ENCODE data around the gene DPH7.
"Not testable (repeated sequence)": the region's sequence is repeated elsewhere in the genome, so short reads cannot be mapped to it uniquely, and the experiment has no call there.

DPH7 gene

DNA sequence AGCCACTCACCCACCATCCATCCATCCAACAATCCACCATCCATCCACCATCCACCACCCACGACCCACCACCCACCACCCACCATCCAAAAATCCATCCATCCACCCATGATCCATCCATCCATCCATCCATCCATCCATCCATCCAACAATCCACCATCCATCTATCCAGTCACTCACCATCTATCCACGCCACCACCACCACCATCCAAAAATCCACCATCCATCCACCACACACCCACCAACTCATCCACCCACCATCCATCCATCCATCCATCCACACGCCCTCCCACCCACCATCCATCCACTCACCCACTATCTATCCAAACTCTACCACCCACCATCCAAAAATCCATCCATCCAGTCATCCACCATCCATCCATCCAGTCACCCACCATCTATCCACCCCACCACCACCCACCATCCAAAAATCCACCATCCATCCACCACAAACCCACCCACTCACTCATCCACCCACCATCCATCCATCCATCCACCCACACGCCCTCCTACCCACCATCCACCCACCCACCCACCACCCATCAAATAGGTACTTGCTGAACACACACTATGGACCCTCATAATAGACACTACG, 9.0 kb downstream of the DPH7 start:
- Histone ChIP-seq H3K23ac (ENCODE audit: low read length) (no peak overlapping the region), H2AK5ac (ENCODE audit: low read length) (no peak overlapping the region), H3K79me2 (ENCODE audit: control insufficient read depth, insufficient read depth, low read length, poor library complexity) (no peaks in the 10 kb centered on the region), H3K27ac (ENCODE audit: low read depth, low read length) (no peak overlapping the region), H2BK120ac (ENCODE audit: insufficient read depth, low read length, poor library complexity) (no peak overlapping the region), H3K9ac (ENCODE audit: low read length) (no peak overlapping the region), H3K4me1 (ENCODE audit: control insufficient read depth in 1 of 2, insufficient read depth in 2 of 2, low read length in 2 of 2) (no peaks in the 10 kb centered on the region), H2AFZ (ENCODE audit: insufficient read depth, low read length, poor library complexity) (no peak overlapping the region), H4K12ac (ENCODE audit: low read depth, low read length) (no peak overlapping the region), H3K79me1 (ENCODE audit: low read length) (no peaks in the 10 kb centered on the region), H4K91ac (ENCODE audit: low read depth, low read length) (no peak overlapping the region), H3K4me3 (ENCODE audit: low read depth, low read length) (no peak overlapping the region), H3K18ac (ENCODE audit: low read length) (no peak overlapping the region), H2BK12ac (ENCODE audit: low read length) (no peak overlapping the region), H3K14ac (ENCODE audit: low read length) (no peak overlapping the region), H2BK5ac (ENCODE audit: low read depth, low read length, poor library complexity) (no peak overlapping the region), H3K9me3 (ENCODE audit: insufficient read depth, low read depth, low read length) (peaks cover 5% of the 10 kb centered on the region), H3K36me3 (ENCODE audit: control insufficient read depth in 1 of 2, insufficient read depth in 2 of 2, low read length in 2 of 2) (peaks cover 26 to 37% of the 10 kb centered on the region in 2 experiments), H3K4ac (ENCODE audit: low read depth, low read length) (no peak overlapping the region), H4K8ac (ENCODE audit: low read depth, low read length) (no peak overlapping the region), H3K27me3 (ENCODE audit: insufficient read depth, low read length) (no peaks in the 10 kb centered on the region), H3K4me2 (ENCODE audit: low read length) (no peak overlapping the region)
- 100% methylated on average over 3 of the region's 5 CpGs for WGBS (ENCODE audit: extremely low coverage, insufficient coverage, insufficient read length)
- DNase-seq, result no peak

DNA sequence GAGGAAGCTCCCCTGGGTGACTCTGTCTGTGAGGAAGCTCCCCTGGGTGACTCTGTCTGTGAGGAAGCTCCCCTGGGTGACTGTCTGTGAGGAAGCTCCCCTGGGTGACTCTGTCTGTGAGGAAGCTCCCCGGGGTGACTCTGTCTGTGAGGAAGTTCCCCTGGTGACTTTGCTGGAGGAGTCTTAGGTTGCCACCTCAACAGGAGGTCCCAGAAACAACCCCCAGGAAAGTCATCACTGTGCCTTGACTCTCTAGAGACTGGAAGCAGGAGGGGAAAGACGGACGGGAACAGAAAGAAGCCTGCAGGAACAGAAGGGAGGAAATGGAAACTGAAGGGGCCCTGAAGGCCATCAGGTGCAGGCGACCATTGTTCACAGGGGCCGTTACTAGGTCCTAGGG, 10.3 kb downstream of the DPH7 start:
- not testable (repeated sequence) for H4K91ac ChIP-seq (ENCODE audit: low read depth, low read length); H3K27me3 ChIP-seq (ENCODE audit: insufficient read depth, low read length); H3K9me3 ChIP-seq (ENCODE audit: insufficient read depth, low read depth, low read length); DNase-seq; H3K79me1 ChIP-seq (ENCODE audit: low read length); H4K8ac ChIP-seq (ENCODE audit: low read depth, low read length); H2BK12ac ChIP-seq (ENCODE audit: low read length); H2AK5ac ChIP-seq (ENCODE audit: low read length); H3K14ac ChIP-seq (ENCODE audit: low read length); H2BK120ac ChIP-seq (ENCODE audit: insufficient read depth, low read length, poor library complexity); H2AFZ ChIP-seq (ENCODE audit: insufficient read depth, low read length, poor library complexity); H3K18ac ChIP-seq (ENCODE audit: low read length); H3K27ac ChIP-seq (ENCODE audit: low read depth, low read length); H3K4ac ChIP-seq (ENCODE audit: low read depth, low read length); H2BK5ac ChIP-seq (ENCODE audit: low read depth, low read length, poor library complexity); H3K4me3 ChIP-seq (ENCODE audit: low read depth, low read length); H3K4me2 ChIP-seq (ENCODE audit: low read length); H3K9ac ChIP-seq (ENCODE audit: low read length); H3K79me2 ChIP-seq (ENCODE audit: control insufficient read depth, insufficient read depth, low read length, poor library complexity); H3K23ac ChIP-seq (ENCODE audit: low read length); H3K4me1 ChIP-seq (ENCODE audit: control insufficient read depth in 1 of 2, insufficient read depth in 2 of 2, low read length in 2 of 2); H4K12ac ChIP-seq (ENCODE audit: low read depth, low read length)
- H3K36me3 ChIP-seq (ENCODE audit: control insufficient read depth in 1 of 2, insufficient read depth in 2 of 2, low read length in 2 of 2), result peaks cover 28 to 41% of the 10 kb centered on the region in 2 experiments
- WGBS (ENCODE audit: extremely low coverage, insufficient coverage, insufficient read length), result no CpG with 5 or more reads among the region's 5 CpGs

DNA sequence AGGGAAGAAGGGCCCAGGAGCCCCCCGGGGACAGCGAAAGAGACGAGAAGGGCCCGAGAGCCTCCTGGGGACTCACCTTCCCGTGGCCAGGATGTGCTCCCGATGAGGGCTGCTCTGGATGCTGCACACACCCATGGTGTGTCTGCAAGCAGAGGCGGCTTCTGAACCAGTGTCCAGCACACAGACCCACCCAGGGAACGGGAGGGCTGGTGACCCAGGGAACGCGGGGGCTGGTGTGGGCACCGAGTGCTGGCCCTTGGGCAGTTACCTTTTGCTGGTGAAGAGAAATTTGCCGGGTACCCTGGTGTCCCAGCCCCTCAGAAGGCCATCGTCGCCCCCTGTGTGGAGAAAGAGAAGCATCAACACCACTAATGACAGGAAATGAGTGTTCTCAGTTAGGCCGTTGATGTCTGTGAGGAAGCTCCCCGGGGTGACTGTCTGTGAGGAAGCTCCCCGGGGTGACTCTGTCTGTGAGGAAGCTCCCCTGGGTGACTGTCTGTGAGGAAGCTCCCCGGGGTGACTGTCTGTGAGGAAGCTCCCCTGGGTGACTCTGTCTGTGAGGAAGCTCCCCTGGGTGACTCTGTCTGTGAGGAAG, 13.8 kb downstream of the DPH7 start:
- Histone ChIP-seq H3K36me3 (ENCODE audit: control insufficient read depth in 1 of 2, insufficient read depth in 2 of 2, low read length in 2 of 2) (peaks cover 28 to 36% of the 10 kb centered on the region in 2 experiments), H3K14ac (ENCODE audit: low read length) (no peak overlapping the region), H2AFZ (ENCODE audit: insufficient read depth, low read length, poor library complexity) (no peak overlapping the region), H3K4me3 (ENCODE audit: low read depth, low read length) (no peak overlapping the region), H3K4me1 (ENCODE audit: control insufficient read depth in 1 of 2, insufficient read depth in 2 of 2, low read length in 2 of 2) (no peaks in the 10 kb centered on the region), H4K8ac (ENCODE audit: low read depth, low read length) (no peak overlapping the region), H3K79me2 (ENCODE audit: control insufficient read depth, insufficient read depth, low read length, poor library complexity) (no peaks in the 10 kb centered on the region), H3K27ac (ENCODE audit: low read depth, low read length) (no peak overlapping the region), H2BK120ac (ENCODE audit: insufficient read depth, low read length, poor library complexity) (no peak overlapping the region), H3K23ac (ENCODE audit: low read length) (no peak overlapping the region), H3K4me2 (ENCODE audit: low read length) (no peak overlapping the region), H3K9ac (ENCODE audit: low read length) (no peak overlapping the region), H3K4ac (ENCODE audit: low read depth, low read length) (no peak overlapping the region), H2BK12ac (ENCODE audit: low read length) (no peak overlapping the region), H3K18ac (ENCODE audit: low read length) (no peak overlapping the region), H3K27me3 (ENCODE audit: insufficient read depth, low read length) (no peaks in the 10 kb centered on the region), H2BK5ac (ENCODE audit: low read depth, low read length, poor library complexity) (no peak overlapping the region), H4K12ac (ENCODE audit: low read depth, low read length) (no peak overlapping the region), H3K79me1 (ENCODE audit: low read length) (no peaks in the 10 kb centered on the region), H4K91ac (ENCODE audit: low read depth, low read length) (no peak overlapping the region), H2AK5ac (ENCODE audit: low read length) (no peak overlapping the region), H3K9me3 (ENCODE audit: insufficient read depth, low read depth, low read length) (peaks cover 5% of the 10 kb centered on the region)
- DNase-seq, result no peak
- no CpG with 5 or more reads among the region's 18 CpGs for WGBS (ENCODE audit: extremely low coverage, insufficient coverage, insufficient read length)

DNA sequence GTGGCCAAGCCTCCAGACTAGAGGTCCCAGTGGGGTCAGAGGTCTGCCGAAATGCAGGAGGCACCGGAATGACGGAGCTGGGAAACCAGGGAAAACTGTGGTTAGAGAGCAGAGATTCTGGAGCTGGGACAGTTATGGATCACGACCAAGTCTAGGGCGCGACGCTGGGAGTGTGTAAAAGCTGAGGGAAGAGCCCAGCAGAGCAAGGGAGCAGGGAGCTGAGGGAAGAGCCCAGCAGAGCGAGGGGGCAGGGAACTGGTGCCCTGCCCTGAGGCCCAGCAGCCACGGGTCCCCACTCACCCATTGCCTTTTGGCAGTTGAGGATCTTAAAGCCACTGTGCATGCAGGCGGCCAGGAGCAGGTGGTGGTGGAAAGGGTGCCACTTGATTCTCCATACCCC, 14.6 kb downstream of the DPH7 start:
- no peak overlapping the region for H3K18ac ChIP-seq (ENCODE audit: low read length)
- peaks cover 28 to 36% of the 10 kb centered on the region in 2 experiments for H3K36me3 ChIP-seq (ENCODE audit: control insufficient read depth in 1 of 2, insufficient read depth in 2 of 2, low read length in 2 of 2)
- H2BK120ac ChIP-seq (ENCODE audit: insufficient read depth, low read length, poor library complexity), result no peak overlapping the region
- no peak overlapping the region for H2BK12ac ChIP-seq (ENCODE audit: low read length)
- no peak overlapping the region for H4K8ac ChIP-seq (ENCODE audit: low read depth, low read length)
- no peaks in the 10 kb centered on the region for H3K79me1 ChIP-seq (ENCODE audit: low read length)
- H3K14ac ChIP-seq (ENCODE audit: low read length), result no peak overlapping the region
- no peak overlapping the region for H3K4me2 ChIP-seq (ENCODE audit: low read length)
- H3K27ac ChIP-seq (ENCODE audit: low read depth, low read length), result no peak overlapping the region
- no peak overlapping the region for H3K4ac ChIP-seq (ENCODE audit: low read depth, low read length)
- no peak overlapping the region for H3K23ac ChIP-seq (ENCODE audit: low read length)
- H4K12ac ChIP-seq (ENCODE audit: low read depth, low read length), result no peak overlapping the region
- no CpG with 5 or more reads among the region's 10 CpGs for WGBS (ENCODE audit: extremely low coverage, insufficient coverage, insufficient read length)
- H3K4me1 ChIP-seq (ENCODE audit: control insufficient read depth in 1 of 2, insufficient read depth in 2 of 2, low read length in 2 of 2), result no peaks in the 10 kb centered on the region
- DNase-seq, result no peak
- no peaks in the 10 kb centered on the region for H3K79me2 ChIP-seq (ENCODE audit: control insufficient read depth, insufficient read depth, low read length, poor library complexity)
- no peak overlapping the region for H3K9ac ChIP-seq (ENCODE audit: low read length)
- no peak overlapping the region for H2AFZ ChIP-seq (ENCODE audit: insufficient read depth, low read length, poor library complexity)
- no peak overlapping the region for H4K91ac ChIP-seq (ENCODE audit: low read depth, low read length)
- peaks cover 2% of the 10 kb centered on the region for H3K9me3 ChIP-seq (ENCODE audit: insufficient read depth, low read depth, low read length)
- no peak overlapping the region for H2BK5ac ChIP-seq (ENCODE audit: low read depth, low read length, poor library complexity)
- H3K27me3 ChIP-seq (ENCODE audit: insufficient read depth, low read length), result no peaks in the 10 kb centered on the region
- H2AK5ac ChIP-seq (ENCODE audit: low read length), result no peak overlapping the region
- H3K4me3 ChIP-seq (ENCODE audit: low read depth, low read length), result no peak overlapping the region
